ENCODE measurements around the gene HECTD1.
"Not testable (repeated sequence)": the region's sequence is repeated elsewhere in the genome, so short reads cannot be mapped to it uniquely, and the experiment has no call there.

Gene HECTD1

DNA sequence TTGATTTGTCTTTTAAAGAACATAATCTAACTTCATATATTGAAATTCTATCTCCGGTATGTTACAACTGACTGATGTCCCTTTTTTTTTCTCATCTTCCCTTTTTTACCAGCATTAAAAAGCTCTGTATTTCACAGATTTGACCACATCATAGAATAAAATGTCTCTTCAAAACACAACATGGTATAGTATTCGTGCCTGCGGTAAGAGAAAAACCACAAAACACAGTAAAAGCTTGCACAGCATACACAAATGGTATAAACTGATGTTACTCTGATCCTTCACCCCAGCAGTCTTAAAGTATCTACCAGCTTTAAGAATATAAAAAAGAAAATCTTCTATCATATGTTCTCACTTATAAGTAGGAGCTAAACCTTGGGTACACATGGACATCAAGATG, 83.4 kb downstream of the HECTD1 start:
- Histone ChIP-seq H2AFZ (ENCODE audit: low read length, unreplicated experiment) (no peak overlapping the region), H3K4me3 (ENCODE audit: low read depth, low read length) (no peak overlapping the region), H3K27me3 (ENCODE audit: insufficient read depth, low read length) (no peaks in the 10 kb centered on the region), H3K79me2 (ENCODE audit: control insufficient read depth, insufficient read depth, low read length, unreplicated experiment) (no peaks in the 10 kb centered on the region), H3K4me1 (ENCODE audit: control insufficient read depth, insufficient read depth, low read length, unreplicated experiment) (no peaks in the 10 kb centered on the region), H3K36me3 (ENCODE audit: insufficient read depth, low read length) (peaks cover 48% of the 10 kb centered on the region), H3K27ac (ENCODE audit: low read depth, low read length) (no peak overlapping the region)

DNA sequence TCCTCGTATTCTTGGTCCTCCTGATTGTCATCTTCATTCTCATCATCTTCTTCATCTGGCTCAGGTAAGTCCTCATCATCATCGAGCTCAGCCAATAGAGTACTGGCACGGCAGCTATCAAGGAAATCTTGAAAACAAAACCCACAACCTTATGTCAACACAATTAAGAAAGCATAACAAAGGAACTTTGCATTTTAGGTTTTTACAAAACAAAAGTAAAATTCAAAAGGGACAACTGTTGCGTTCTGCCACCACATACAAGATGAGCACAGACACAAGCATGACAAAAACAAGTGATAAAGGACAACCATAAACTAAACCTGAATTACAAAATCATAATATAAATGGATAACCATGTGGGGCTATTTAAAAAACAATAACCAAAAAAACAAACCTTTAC, 84.7 kb downstream of the HECTD1 start:
- Histone ChIP-seq H3K4me1 (ENCODE audit: control insufficient read depth, insufficient read depth, low read length, unreplicated experiment) (no peaks in the 10 kb centered on the region), H2AFZ (ENCODE audit: low read length, unreplicated experiment) (no peak overlapping the region), H3K27ac (ENCODE audit: low read depth, low read length) (no peak overlapping the region), H3K4me3 (ENCODE audit: low read depth, low read length) (no peak overlapping the region), H3K36me3 (ENCODE audit: insufficient read depth, low read length) (peaks cover 43% of the 10 kb centered on the region), H3K79me2 (ENCODE audit: control insufficient read depth, insufficient read depth, low read length, unreplicated experiment) (no peaks in the 10 kb centered on the region), H3K27me3 (ENCODE audit: insufficient read depth, low read length) (no peaks in the 10 kb centered on the region)

DNA sequence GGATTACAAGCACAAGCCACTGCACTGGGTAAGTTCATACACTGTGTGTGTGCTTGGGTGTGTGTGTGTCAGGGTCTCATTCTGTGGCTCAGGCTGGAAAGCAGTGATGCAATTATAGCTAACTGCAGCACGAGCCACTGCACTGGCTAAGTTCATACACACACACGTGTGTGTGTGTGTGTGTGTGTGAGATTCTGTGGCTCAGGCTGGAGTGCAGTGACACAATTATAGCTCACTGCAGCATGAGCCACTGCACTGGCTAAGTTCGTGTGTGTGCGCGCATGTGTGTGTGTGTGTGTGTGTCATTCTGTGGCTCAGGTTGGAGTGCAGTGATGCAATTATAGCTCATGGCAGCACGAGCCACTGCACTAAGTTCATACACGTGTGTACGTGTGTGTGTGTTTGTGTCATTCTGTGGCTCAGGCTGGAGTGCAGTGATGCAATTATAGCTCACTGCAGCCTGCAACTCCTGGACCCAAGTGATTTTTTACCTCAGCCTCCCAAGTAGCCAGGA, 85.4 kb downstream of the HECTD1 start:
- Histone ChIP-seq H2AFZ (ENCODE audit: low read length, unreplicated experiment) (no peak overlapping the region), H3K4me1 (ENCODE audit: control insufficient read depth, insufficient read depth, low read length, unreplicated experiment) (no peaks in the 10 kb centered on the region), H3K27me3 (ENCODE audit: insufficient read depth, low read length) (no peaks in the 10 kb centered on the region), H3K4me3 (ENCODE audit: low read depth, low read length) (no peak overlapping the region), H3K79me2 (ENCODE audit: control insufficient read depth, insufficient read depth, low read length, unreplicated experiment) (no peaks in the 10 kb centered on the region), H3K36me3 (ENCODE audit: insufficient read depth, low read length) (peaks cover 42% of the 10 kb centered on the region), H3K27ac (ENCODE audit: low read depth, low read length) (no peak overlapping the region)

DNA sequence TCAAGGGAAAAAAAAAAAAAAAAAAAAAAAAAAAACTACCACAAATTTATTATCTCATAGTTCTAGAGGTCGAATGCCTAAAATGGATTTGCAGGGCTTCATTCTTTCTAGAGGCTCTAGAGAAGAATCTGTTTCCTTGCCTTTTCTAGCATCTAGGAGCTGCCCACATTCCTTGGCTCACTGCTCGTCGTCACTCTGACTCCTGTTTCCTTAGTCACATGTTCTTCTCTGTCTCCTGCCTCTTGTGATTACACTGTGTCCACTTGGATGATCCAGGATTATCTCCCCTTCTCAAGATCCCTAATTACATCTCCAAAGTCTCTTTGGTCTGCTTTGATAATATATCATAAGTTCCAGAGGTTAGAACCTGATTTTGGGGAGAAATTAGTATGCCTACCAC, 88.7 kb downstream of the HECTD1 start:
- peaks cover 55% of the 10 kb centered on the region for H3K36me3 ChIP-seq (ENCODE audit: insufficient read depth, low read length)

DNA sequence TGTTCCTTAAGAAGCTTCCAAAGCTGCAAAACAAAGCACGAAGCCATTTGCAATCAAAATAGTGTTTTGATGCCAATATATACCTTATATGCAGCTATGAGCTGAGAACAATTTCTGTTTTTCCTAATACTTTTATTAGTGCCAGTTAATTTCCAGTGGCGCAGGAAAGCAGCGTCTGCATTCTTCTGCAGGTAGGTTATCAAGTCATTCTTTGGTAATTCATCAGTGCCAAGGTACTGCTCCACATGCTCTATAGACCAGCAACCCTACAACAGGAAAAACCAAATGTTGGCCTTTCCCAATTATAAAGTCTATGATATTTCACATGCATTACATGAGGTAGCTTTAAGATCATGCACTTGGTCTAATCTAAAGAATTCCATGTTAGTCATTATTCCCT, 93.8 kb downstream of the HECTD1 start:
- Histone ChIP-seq H2AFZ (ENCODE audit: low read length, unreplicated experiment) (no peak overlapping the region), H3K27ac (ENCODE audit: low read depth, low read length) (no peak overlapping the region), H3K4me3 (ENCODE audit: low read depth, low read length) (no peak overlapping the region), H3K79me2 (ENCODE audit: control insufficient read depth, insufficient read depth, low read length, unreplicated experiment) (no peaks in the 10 kb centered on the region), H3K27me3 (ENCODE audit: insufficient read depth, low read length) (no peaks in the 10 kb centered on the region), H3K4me1 (ENCODE audit: control insufficient read depth, insufficient read depth, low read length, unreplicated experiment) (no peaks in the 10 kb centered on the region), H3K36me3 (ENCODE audit: insufficient read depth, low read length) (peaks cover 50% of the 10 kb centered on the region)

More for the DNA sequence above, 88.7 kb downstream of the HECTD1 start:
- no peak overlapping the region for H3K4me3 ChIP-seq (ENCODE audit: low read depth, low read length)
- H3K4me1 ChIP-seq (ENCODE audit: control insufficient read depth, insufficient read depth, low read length, unreplicated experiment) = no peaks in the 10 kb centered on the region
- H3K27ac ChIP-seq (ENCODE audit: low read depth, low read length) = no peak overlapping the region
- H2AFZ ChIP-seq (ENCODE audit: low read length, unreplicated experiment) = no peak overlapping the region
- H3K79me2 ChIP-seq (ENCODE audit: control insufficient read depth, insufficient read depth, low read length, unreplicated experiment) = no peaks in the 10 kb centered on the region
- H3K27me3 ChIP-seq (ENCODE audit: insufficient read depth, low read length) = no peaks in the 10 kb centered on the region

DNA sequence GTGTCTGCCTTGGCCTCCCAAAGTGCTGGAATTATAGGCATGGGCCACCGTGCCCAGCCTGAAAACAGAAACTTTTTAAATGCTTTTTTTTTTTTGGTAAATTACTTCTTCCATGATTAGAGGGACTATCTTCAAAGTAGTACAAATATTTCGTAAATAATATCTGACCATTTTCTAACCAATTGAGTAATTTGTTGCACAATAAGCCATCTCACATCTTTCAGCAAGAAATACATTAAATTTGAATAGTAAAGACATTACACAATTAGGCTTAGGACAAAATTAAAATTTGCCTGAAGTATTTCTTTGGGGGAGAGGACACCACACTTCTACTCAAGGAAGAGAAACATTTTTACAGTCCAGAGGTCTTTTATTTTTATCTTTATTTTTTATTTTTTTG, 96.7 kb downstream of the HECTD1 start:
- H2AFZ ChIP-seq (ENCODE audit: low read length, unreplicated experiment) = no peak overlapping the region
- H3K4me1 ChIP-seq (ENCODE audit: control insufficient read depth, insufficient read depth, low read length, unreplicated experiment) = peaks cover 4% of the 10 kb centered on the region
- peaks cover 52% of the 10 kb centered on the region for H3K36me3 ChIP-seq (ENCODE audit: insufficient read depth, low read length)

DNA sequence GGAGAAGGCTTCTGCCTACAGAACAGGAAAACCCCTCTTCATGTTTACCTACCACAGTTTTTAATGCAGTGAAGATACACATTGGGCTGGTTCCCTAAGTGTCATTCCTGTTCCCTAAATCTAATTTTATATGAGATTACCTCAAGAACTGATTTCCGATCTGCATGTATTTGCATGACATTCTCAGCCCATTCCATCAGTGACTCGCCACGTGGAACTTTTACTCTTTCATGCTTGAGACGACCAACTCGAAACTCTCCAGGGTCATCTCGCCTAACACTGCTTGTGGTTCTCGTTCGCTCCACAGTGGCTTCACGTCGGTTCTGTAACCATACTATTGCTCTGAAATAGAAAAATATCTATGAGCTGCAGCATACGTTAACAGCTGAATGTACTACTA, 98.3 kb downstream of the HECTD1 start:
- Histone ChIP-seq H3K27me3 (ENCODE audit: insufficient read depth, low read length) (no peaks in the 10 kb centered on the region), H2AFZ (ENCODE audit: low read length, unreplicated experiment) (no peak overlapping the region), H3K27ac (ENCODE audit: low read depth, low read length) (no peak overlapping the region), H3K4me3 (ENCODE audit: low read depth, low read length) (no peak overlapping the region), H3K4me1 (ENCODE audit: control insufficient read depth, insufficient read depth, low read length, unreplicated experiment) (peaks cover 4% of the 10 kb centered on the region), H3K79me2 (ENCODE audit: control insufficient read depth, insufficient read depth, low read length, unreplicated experiment) (no peaks in the 10 kb centered on the region), H3K36me3 (ENCODE audit: insufficient read depth, low read length) (peaks cover 53% of the 10 kb centered on the region)

More for the DNA sequence above, 96.7 kb downstream of the HECTD1 start:
- no peak overlapping the region for H3K27ac ChIP-seq (ENCODE audit: low read depth, low read length)
- H3K79me2 ChIP-seq (ENCODE audit: control insufficient read depth, insufficient read depth, low read length, unreplicated experiment) = no peaks in the 10 kb centered on the region
- no peaks in the 10 kb centered on the region for H3K27me3 ChIP-seq (ENCODE audit: insufficient read depth, low read length)
- H3K4me3 ChIP-seq (ENCODE audit: low read depth, low read length) = no peak overlapping the region

DNA sequence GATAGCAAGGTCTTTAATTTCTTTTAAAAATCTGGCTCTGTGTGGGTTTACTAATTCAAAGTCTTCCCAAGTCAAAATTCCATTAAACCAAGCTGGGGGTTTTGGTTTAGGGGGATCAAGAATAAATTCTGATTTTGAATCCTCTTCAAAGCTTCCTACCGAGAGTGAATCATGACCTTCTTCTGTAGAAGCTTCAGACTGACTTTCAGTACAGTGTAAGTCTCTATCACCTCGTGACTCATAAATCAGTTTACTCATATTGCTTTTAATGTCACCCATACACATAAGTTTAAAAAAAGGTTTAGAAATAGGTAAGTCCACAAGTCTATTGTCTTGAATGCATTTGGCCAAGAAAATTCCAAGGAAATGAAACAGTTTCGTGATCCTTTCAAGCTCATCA, 100.8 kb downstream of the HECTD1 start:
- H3K79me2 ChIP-seq (ENCODE audit: control insufficient read depth, insufficient read depth, low read length, unreplicated experiment) = no peaks in the 10 kb centered on the region
- peaks cover 4% of the 10 kb centered on the region for H3K4me1 ChIP-seq (ENCODE audit: control insufficient read depth, insufficient read depth, low read length, unreplicated experiment)
- peaks cover 50% of the 10 kb centered on the region for H3K36me3 ChIP-seq (ENCODE audit: insufficient read depth, low read length)
- no peak overlapping the region for H3K27ac ChIP-seq (ENCODE audit: low read depth, low read length)
- no peak overlapping the region for H2AFZ ChIP-seq (ENCODE audit: low read length, unreplicated experiment)
- H3K27me3 ChIP-seq (ENCODE audit: insufficient read depth, low read length) = no peaks in the 10 kb centered on the region
- H3K4me3 ChIP-seq (ENCODE audit: low read depth, low read length) = no peak overlapping the region

DNA sequence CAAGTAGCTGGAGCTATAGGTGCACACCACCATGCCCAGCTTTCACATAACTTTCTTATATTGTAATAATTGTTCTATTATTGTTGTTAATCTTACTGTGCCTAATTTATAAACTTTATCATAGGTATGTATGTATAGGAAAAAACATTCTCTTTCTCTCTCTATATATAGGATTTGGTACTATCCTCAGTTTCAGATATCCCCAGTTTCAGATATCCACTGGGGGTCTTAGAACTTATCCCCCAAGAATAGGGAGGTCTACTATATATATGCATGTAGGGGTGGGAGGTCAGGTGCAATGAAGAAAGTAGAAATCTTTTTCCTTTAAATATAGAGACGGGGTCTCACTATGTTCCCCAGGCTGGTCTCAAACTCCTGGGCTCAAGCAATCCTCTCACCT, 110.5 kb downstream of the HECTD1 start:
- H2AFZ ChIP-seq (ENCODE audit: low read length, unreplicated experiment) = no peak overlapping the region
- H3K4me3 ChIP-seq (ENCODE audit: low read depth, low read length) = no peak overlapping the region
- peaks cover 18% of the 10 kb centered on the region for H3K36me3 ChIP-seq (ENCODE audit: insufficient read depth, low read length)
- H3K27ac ChIP-seq (ENCODE audit: low read depth, low read length) = no peak overlapping the region
- no peaks in the 10 kb centered on the region for H3K79me2 ChIP-seq (ENCODE audit: control insufficient read depth, insufficient read depth, low read length, unreplicated experiment)
- H3K4me1 ChIP-seq (ENCODE audit: control insufficient read depth, insufficient read depth, low read length, unreplicated experiment) = peaks cover under 1% of the 10 kb centered on the region
- H3K27me3 ChIP-seq (ENCODE audit: insufficient read depth, low read length) = no peaks in the 10 kb centered on the region

DNA sequence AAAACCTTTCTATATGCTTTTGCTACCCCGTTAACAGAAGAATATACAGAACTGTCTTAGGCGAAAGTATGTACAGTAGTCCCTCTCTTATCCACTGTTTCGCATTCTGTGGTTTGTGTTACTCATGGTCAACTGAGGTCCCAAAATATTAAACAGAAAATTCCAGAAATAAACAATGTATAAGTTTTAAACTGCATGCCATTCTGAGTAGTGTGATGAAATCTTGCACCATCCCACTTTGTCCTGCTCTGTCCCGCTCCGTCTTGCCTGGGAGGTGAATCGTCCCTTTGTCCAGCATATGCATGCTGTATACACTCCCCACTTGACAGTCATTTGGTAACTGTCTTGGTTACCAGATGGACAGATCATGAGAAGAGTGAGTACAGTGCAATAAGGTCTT, 111.3 kb downstream of the HECTD1 start:
- Histone ChIP-seq H3K4me1 (ENCODE audit: control insufficient read depth, insufficient read depth, low read length, unreplicated experiment) (peaks cover 9% of the 10 kb centered on the region), H3K79me2 (ENCODE audit: control insufficient read depth, insufficient read depth, low read length, unreplicated experiment) (no peaks in the 10 kb centered on the region), H2AFZ (ENCODE audit: low read length, unreplicated experiment) (no peak overlapping the region), H3K4me3 (ENCODE audit: low read depth, low read length) (no peak overlapping the region), H3K27me3 (ENCODE audit: insufficient read depth, low read length) (no peaks in the 10 kb centered on the region), H3K27ac (ENCODE audit: low read depth, low read length) (no peak overlapping the region), H3K36me3 (ENCODE audit: insufficient read depth, low read length) (peaks cover 14% of the 10 kb centered on the region)

DNA sequence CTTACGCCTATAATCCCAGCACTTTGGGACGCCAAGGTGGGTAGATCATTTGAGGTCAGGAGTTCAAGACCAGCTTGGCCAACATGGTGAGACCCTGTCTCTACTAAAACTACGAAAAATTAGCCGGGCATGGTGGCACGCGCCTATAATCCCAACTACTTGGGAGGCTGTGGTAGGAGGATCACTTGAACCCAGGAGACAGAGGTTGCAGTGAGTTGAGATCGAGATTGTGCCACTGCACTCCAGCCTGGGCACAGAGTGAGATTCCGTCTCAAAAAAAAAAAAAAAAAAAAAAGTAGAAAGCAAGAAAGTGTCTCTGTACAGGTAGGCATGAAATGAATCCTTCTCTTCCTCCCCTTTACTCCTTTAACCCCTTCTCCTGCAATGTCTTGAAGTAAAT, 111.8 kb downstream of the HECTD1 start:
- H2AFZ ChIP-seq (ENCODE audit: low read length, unreplicated experiment); H3K27me3 ChIP-seq (ENCODE audit: insufficient read depth, low read length); H3K79me2 ChIP-seq (ENCODE audit: control insufficient read depth, insufficient read depth, low read length, unreplicated experiment); H3K27ac ChIP-seq (ENCODE audit: low read depth, low read length); H3K4me3 ChIP-seq (ENCODE audit: low read depth, low read length): not testable (repeated sequence)
- peaks cover 14% of the 10 kb centered on the region for H3K4me1 ChIP-seq (ENCODE audit: control insufficient read depth, insufficient read depth, low read length, unreplicated experiment)
- H3K36me3 ChIP-seq (ENCODE audit: insufficient read depth, low read length) = peaks cover 11% of the 10 kb centered on the region

Data from ACC112 (cell line).